ENCODE data around the gene ZNF683.

The ZNF683 gene

DNA sequence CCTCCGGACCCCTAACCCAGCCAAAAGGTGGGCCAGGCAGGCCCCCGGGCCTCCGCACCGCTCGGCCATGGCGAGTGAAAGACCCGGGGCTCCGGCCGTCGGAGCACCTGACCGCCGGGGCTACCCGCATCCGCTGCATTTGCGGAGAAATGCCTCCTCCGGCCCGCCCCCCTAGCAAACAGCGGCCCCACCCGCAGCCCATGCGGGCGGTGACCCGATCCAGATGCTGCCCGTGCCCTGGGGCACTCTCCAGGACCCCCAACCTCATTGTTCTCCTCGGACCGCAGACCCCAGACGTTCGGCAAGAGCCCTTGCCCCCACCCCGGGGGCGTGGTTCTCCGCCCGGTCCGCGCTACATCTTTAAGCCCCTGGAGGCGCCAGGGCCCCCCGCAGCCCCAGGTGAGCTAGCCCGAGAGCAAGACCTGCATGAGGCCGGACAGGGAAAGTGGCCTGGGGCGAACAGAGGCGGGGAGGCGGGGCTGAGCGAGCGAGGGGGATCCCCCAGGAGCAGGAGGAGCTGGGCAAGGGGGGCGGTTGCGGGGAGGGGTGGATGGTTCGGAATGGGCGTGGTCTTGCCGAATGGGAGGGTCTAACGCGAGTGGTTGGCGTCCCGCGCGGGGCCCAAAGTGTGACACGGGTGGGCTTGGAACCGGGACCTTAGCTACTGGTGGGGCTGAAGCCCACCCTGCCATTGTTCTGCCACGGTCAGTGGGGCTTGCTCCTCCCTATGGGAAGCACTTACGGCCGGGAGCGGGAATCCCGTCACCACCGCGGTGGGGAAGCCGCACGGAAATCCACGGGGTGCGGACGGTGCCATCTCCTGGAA, 12.4 kb downstream of the ZNF683 start:
- TF ChIP-seq MYC (IDR thresholded peaks at IDR 0.05; ENCODE audit: low read depth, low read length), result no peak
- no peak for TF ChIP-seq POLR2A (IDR thresholded peaks at IDR 0.05; ENCODE audit: extremely low read depth, insufficient read length)
- TF ChIP-seq, protein P1, sequence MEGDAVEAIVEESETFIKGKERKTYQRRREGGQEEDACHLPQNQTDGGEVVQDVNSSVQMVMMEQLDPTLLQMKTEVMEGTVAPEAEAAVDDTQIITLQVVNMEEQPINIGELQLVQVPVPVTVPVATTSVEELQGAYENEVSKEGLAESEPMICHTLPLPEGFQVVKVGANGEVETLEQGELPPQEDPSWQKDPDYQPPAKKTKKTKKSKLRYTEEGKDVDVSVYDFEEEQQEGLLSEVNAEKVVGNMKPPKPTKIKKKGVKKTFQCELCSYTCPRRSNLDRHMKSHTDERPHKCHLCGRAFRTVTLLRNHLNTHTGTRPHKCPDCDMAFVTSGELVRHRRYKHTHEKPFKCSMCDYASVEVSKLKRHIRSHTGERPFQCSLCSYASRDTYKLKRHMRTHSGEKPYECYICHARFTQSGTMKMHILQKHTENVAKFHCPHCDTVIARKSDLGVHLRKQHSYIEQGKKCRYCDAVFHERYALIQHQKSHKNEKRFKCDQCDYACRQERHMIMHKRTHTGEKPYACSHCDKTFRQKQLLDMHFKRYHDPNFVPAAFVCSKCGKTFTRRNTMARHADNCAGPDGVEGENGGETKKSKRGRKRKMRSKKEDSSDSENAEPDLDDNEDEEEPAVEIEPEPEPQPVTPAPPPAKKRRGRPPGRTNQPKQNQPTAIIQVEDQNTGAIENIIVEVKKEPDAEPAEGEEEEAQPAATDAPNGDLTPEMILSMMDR (IDR thresholded peaks at IDR 0.05; ENCODE audit: low read depth, low read length), result no peak
- TF ChIP-seq, protein P2, sequence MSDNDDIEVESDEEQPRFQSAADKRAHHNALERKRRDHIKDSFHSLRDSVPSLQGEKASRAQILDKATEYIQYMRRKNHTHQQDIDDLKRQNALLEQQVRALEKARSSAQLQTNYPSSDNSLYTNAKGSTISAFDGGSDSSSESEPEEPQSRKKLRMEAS (IDR thresholded peaks at IDR 0.05; ENCODE audit: low read depth, low read length), result no peak
- DNase-seq (ENCODE audit: low read depth), result no peak
- H3K4me3 ChIP-seq (ENCODE audit: low read depth, low read length), result no peak overlapping the region

DNA sequence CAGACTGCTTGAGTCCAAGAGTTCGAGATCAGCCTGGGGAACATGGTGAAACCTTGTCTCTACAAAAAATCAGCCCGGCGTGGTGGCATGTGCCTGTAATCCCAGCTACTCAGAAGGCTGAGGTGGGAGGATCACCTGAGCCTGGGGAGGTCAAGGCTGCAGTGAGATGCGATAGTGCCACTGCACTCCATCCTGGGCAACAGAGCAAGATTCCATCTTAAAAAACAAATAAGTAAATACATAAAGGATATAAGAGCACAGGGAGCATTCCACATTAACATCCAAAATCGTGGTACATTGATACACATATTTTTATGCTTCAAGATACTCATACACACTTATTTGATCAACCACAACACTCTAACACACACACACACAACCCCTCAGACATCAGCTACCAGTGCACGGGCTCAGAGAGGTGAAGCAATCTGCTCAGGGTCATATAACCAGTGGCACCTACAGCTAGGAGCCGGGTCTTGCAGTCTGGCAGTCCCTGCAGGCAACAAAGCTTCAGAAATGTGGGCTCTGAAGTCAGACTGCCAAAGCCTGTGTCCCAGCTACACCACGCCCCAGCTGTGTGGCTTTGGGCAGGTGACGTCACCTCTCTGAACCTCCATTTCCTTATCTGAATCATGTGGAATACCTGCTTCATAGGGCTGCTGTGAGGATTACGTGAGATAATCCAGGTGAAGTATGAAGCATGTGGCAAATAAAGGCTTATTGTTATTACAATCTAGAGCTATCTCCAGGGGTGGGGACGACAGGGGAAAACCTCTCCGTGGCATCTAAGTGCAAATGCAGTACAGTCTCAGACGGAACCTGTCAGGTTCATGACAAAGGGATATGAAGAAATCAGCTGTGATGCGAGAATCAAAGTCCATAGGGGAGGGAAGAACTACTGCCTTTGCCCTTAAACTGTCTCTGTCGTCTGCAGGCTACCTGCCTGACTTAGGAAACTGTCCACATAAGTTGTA, 13.9 kb downstream of the ZNF683 start:
- TF ChIP-seq MYC (IDR thresholded peaks at IDR 0.05; ENCODE audit: low read depth, low read length), result no peak
- TF ChIP-seq, protein P2 (IDR thresholded peaks at IDR 0.05; ENCODE audit: low read depth, low read length), result no peak
- TF ChIP-seq, protein P1 (IDR thresholded peaks at IDR 0.05; ENCODE audit: low read depth, low read length), result no peak
- TF ChIP-seq POLR2A (IDR thresholded peaks at IDR 0.05; ENCODE audit: extremely low read depth, insufficient read length), result no peak
- no peak overlapping the region for H3K4me3 ChIP-seq (ENCODE audit: low read depth, low read length)
- no peak for DNase-seq (ENCODE audit: low read depth)

DNA sequence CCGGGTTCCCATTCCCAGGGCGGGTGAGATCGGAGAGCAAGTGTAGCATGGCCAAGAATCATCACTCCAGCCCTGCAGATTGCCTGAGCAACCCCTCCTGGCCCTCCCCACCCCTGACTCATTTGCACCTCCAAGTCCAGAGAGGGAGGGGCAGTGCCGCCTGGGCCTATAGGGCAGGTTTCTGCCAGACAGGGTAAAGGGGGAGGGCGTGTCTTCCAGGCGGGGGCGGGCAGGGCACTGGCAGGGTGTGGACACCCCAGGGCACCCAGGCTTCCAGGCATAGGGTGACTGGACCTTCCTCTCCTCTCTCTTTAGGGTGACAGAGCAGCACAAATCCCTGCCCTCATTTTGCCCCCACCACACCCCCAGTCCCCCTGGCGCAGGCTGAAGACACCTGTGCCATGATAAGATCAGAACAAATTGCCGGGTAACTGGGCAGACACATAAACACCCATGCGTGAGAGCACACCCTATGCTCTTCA, 15.4 kb downstream of the ZNF683 start:
- TF ChIP-seq MYC (IDR thresholded peaks at IDR 0.05; ENCODE audit: low read depth, low read length), result no peak
- TF ChIP-seq, protein P2 (IDR thresholded peaks at IDR 0.05; ENCODE audit: low read depth, low read length), result no peak
- no peak for DNase-seq (ENCODE audit: low read depth)
- no peak overlapping the region for H3K4me3 ChIP-seq (ENCODE audit: low read depth, low read length)

DNA sequence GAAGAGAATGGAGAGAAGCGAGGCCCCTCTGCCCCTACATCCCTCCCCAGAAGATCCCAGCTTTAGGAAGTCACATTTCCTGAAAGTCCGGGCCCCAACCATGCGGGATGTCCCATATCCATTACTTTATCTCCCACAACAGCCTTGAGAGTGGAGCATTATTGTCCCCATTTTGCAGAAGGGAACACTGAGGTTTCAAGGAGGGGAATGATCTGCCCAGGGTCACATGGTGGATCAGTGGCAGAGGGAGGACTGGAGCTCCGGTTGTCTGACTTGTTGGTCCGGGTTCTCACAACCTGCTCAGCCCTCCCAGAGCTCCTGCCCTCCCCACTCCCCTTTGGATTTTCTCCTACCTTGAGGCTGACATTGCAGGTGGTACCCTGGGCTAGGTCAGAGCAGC, 16.4 kb downstream of the ZNF683 start:
- DNase-seq (ENCODE audit: low read depth), result no peak
- TF ChIP-seq POLR2A (IDR thresholded peaks at IDR 0.05; ENCODE audit: extremely low read depth, insufficient read length) (no peak), MYC (IDR thresholded peaks at IDR 0.05; ENCODE audit: low read depth, low read length) (no peak)
- TF ChIP-seq, protein P1 (IDR thresholded peaks at IDR 0.05; ENCODE audit: low read depth, low read length), result no peak
- TF ChIP-seq, protein P2 (IDR thresholded peaks at IDR 0.05; ENCODE audit: low read depth, low read length), result no peak
- H3K4me3 ChIP-seq (ENCODE audit: low read depth, low read length), result no peak overlapping the region

DNA sequence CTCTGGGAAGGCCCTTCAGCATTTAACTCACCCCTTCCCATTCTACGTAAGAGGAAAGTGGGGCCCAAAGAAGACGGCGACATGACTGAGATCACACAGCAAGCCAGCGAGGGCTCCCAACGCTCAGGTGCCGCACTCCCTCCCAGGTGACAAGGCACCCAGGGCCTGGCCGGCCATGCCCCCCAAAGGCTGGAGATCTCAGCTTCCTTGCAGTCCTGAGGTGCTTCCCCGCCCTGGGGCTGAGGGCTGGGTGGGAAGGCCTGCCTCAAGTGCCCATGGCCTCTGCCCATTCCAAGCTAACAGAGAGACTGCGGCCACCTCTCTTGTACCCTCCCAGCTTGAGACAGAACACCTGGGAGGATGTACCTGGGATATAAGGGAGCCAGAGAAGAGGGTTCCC, 17.6 kb downstream of the ZNF683 start:
- TF ChIP-seq, protein P2 (IDR thresholded peaks at IDR 0.05; ENCODE audit: low read depth, low read length), result no peak
- TF ChIP-seq POLR2A (IDR thresholded peaks at IDR 0.05; ENCODE audit: extremely low read depth, insufficient read length), result no peak
- TF ChIP-seq MYC (IDR thresholded peaks at IDR 0.05; ENCODE audit: low read depth, low read length), result no peak
- TF ChIP-seq, protein P1 (IDR thresholded peaks at IDR 0.05; ENCODE audit: low read depth, low read length), result no peak
- no peak for DNase-seq (ENCODE audit: low read depth)
- H3K4me3 ChIP-seq (ENCODE audit: low read depth, low read length), result no peak overlapping the region

All from NB4 (cell line).